Measurements from ENCODE around the gene EPHA8. TPM values are rescaled to one million over a fixed set of nuclear protein-coding genes. Genes with fewer than 3 reads are reported as not detected.

The EPHA8 gene
- total RNA-seq, 1 donor from 2014 or later: not detected

DNA sequence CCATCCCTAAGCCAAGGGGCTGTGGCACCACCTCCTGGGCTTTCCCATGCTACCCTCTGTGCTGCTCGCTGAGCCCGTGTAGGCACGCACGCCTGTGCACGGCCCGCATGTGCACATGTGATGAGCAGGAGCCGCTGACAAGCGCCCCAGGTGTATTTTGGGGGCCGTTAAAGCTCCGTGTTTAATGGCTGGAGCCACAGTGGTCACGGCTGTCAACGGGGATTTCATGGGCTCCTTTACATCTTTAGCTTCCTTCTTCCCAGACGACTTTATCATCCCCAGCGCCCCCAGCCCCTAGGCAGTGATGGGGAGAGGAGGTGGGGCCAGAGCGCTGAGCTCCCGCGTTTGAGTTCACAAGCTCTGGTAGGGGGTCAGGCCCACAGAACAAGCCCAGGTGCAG, 11.7 kb upstream of the EPHA8 start:
- no peak for DNase-seq (ENCODE audit: low spot score)
- Histone ChIP-seq H3K36me3 (no peaks in the 10 kb centered on the region), H3K9me3 (ENCODE audit: low read depth) (no peaks in the 10 kb centered on the region), H3K9ac (no peak overlapping the region), H2AFZ (replicated peaks) (no peak overlapping the region), H4K20me1 (ENCODE audit: low read depth) (peaks cover 8% of the 10 kb centered on the region), H3K4me3 (no peak overlapping the region), H3K4me2 (no peak overlapping the region), H3K4me1 (peaks cover 7% of the 10 kb centered on the region), H3F3A (ENCODE audit: low read depth) (peaks cover 5% of the 10 kb centered on the region), H3K27ac (no peak overlapping the region), H3K27me3 (peaks cover 47% of the 10 kb centered on the region), H3K79me2 (ENCODE audit: low read depth) (no peaks in the 10 kb centered on the region)
- Mint-ChIP-seq H3K27ac (no peak overlapping the region), H3K36me3 (no peaks in the 10 kb centered on the region), H3K9me3 (no peaks in the 10 kb centered on the region), H3K4me3 (no peak overlapping the region), H3K4me1 (peaks cover 24% of the 10 kb centered on the region), H3K27me3 (ENCODE audit: insufficient read depth, low read depth) (peaks cover 41% of the 10 kb centered on the region)
- TF ChIP-seq, protein P1, sequence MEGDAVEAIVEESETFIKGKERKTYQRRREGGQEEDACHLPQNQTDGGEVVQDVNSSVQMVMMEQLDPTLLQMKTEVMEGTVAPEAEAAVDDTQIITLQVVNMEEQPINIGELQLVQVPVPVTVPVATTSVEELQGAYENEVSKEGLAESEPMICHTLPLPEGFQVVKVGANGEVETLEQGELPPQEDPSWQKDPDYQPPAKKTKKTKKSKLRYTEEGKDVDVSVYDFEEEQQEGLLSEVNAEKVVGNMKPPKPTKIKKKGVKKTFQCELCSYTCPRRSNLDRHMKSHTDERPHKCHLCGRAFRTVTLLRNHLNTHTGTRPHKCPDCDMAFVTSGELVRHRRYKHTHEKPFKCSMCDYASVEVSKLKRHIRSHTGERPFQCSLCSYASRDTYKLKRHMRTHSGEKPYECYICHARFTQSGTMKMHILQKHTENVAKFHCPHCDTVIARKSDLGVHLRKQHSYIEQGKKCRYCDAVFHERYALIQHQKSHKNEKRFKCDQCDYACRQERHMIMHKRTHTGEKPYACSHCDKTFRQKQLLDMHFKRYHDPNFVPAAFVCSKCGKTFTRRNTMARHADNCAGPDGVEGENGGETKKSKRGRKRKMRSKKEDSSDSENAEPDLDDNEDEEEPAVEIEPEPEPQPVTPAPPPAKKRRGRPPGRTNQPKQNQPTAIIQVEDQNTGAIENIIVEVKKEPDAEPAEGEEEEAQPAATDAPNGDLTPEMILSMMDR (IDR thresholded peaks at IDR 0.05): no peak
- TF ChIP-seq EZH2 (IDR thresholded peaks at IDR 0.05): no peak
- no peak for TF ChIP-seq EZH2phosphoT487 (IDR thresholded peaks at IDR 0.05)

DNA sequence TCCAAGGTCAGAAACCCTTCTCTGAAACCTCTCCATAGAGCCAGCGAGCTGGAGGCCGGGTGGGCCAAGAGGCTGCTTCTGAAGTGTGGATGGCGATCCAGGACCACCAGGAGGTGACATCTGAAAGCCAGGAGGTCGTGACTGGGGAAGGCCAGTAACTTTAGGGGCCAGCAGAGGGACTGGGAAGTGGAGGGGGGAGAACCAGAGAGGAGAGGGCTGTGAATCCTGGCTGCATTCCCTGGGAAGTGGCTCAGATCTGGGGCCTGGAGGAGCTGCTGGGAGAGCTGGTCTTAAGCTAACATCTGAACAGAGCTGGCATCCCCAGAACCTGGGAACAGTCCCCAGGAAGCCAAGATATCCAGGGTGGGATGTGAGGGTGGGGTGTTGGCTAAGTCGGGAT, 11.3 kb upstream of the EPHA8 start:
- Histone ChIP-seq H3K79me2 (ENCODE audit: low read depth) (no peaks in the 10 kb centered on the region), H3K27me3 (peaks cover 47% of the 10 kb centered on the region), H3K27ac (no peak overlapping the region), H3K9me3 (ENCODE audit: low read depth) (no peaks in the 10 kb centered on the region), H4K20me1 (ENCODE audit: low read depth) (peaks cover 8% of the 10 kb centered on the region), H3F3A (ENCODE audit: low read depth) (peaks cover 9% of the 10 kb centered on the region), H3K4me1 (peaks cover 9% of the 10 kb centered on the region), H3K4me3 (no peak overlapping the region), H3K36me3 (no peaks in the 10 kb centered on the region), H3K9ac (no peak overlapping the region), H3K4me2 (no peak overlapping the region), H2AFZ (replicated peaks) (no peak overlapping the region)
- peaks cover 43% of the 10 kb centered on the region for H3K27me3 Mint-ChIP-seq (ENCODE audit: insufficient read depth, low read depth)
- H3K36me3 Mint-ChIP-seq: no peaks in the 10 kb centered on the region
- H3K4me1 Mint-ChIP-seq: peaks cover 28% of the 10 kb centered on the region
- H3K27ac Mint-ChIP-seq: no peak overlapping the region
- no peak for DNase-seq (ENCODE audit: low spot score)
- TF ChIP-seq, protein P1 (IDR thresholded peaks at IDR 0.05): no peak
- TF ChIP-seq EZH2 (IDR thresholded peaks at IDR 0.05) (no peak), EZH2phosphoT487 (IDR thresholded peaks at IDR 0.05) (no peak)
- no peak overlapping the region for H3K4me3 Mint-ChIP-seq
- H3K9me3 Mint-ChIP-seq: no peaks in the 10 kb centered on the region

DNA sequence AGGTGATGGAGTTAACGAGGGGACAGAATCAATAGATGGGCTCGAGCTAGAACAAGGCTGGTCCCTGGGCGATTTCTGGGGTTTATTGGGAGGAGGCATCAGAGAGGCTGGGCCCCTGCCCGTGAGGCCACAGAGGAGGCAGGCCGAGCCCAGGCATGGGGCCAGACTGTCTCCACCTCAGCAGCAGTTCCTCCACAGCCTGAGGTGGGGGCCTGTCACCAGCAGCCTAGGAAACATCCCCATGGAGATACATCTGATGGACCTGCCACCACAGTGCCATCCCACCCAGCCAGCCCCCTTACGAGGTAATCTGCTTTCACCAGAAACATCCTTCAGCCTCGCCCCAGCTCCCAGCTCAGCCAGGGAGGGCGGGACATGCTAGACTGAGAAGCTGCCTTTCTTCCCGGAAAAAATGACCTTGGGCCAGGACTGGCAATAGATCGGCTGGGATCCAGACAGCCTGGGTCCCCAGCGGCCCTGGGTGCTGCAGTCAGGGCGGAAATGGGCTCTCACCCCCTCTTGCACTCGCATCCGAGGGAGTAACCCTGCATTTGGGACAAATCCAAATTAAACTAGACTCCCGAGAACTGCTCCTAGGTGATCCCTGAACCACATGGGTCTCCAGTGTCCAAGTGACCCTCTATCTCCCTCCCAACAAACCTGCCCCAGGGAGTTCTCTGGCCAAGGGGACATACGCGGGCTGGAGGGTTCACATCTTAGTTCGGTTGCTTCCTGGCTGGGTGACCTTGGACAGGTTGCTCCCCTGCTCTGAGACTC, 10.0 kb upstream of the EPHA8 start:
- H3F3A ChIP-seq (ENCODE audit: low read depth): peaks cover 18% of the 10 kb centered on the region
- H2AFZ ChIP-seq (replicated peaks): no peak overlapping the region
- H3K9me3 ChIP-seq (ENCODE audit: low read depth): no peaks in the 10 kb centered on the region
- Mint-ChIP-seq H3K27ac (no peak overlapping the region), H3K4me3 (no peak overlapping the region), H3K27me3 (ENCODE audit: insufficient read depth, low read depth) (peaks cover 34% of the 10 kb centered on the region), H3K36me3 (no peaks in the 10 kb centered on the region), H3K9me3 (no peaks in the 10 kb centered on the region), H3K4me1 (peaks cover 34% of the 10 kb centered on the region)
- DNase-seq (ENCODE audit: low spot score): no peak
- no peak overlapping the region for H3K27ac ChIP-seq
- H3K9ac ChIP-seq: no peak overlapping the region
- peaks cover 47% of the 10 kb centered on the region for H3K27me3 ChIP-seq
- H3K4me1 ChIP-seq: peaks cover 9% of the 10 kb centered on the region
- no peaks in the 10 kb centered on the region for H3K36me3 ChIP-seq
- no peak for TF ChIP-seq EZH2phosphoT487 (IDR thresholded peaks at IDR 0.05)
- no peak for TF ChIP-seq EZH2 (IDR thresholded peaks at IDR 0.05)
- TF ChIP-seq, protein P1 (IDR thresholded peaks at IDR 0.05): no peak
- no peak overlapping the region for H3K4me2 ChIP-seq
- no peaks in the 10 kb centered on the region for H3K79me2 ChIP-seq (ENCODE audit: low read depth)
- peaks cover 8% of the 10 kb centered on the region for H4K20me1 ChIP-seq (ENCODE audit: low read depth)
- H3K4me3 ChIP-seq: no peak overlapping the region
